ENCODE data around the gene SPG7. TPM values are rescaled to one million over a fixed set of nuclear protein-coding genes. Genes with fewer than 3 reads are reported as not detected.

Gene SPG7
- total RNA-seq, 4 donors from 2014 or later, result 102 to 178 (median 127) TPM

DNA sequence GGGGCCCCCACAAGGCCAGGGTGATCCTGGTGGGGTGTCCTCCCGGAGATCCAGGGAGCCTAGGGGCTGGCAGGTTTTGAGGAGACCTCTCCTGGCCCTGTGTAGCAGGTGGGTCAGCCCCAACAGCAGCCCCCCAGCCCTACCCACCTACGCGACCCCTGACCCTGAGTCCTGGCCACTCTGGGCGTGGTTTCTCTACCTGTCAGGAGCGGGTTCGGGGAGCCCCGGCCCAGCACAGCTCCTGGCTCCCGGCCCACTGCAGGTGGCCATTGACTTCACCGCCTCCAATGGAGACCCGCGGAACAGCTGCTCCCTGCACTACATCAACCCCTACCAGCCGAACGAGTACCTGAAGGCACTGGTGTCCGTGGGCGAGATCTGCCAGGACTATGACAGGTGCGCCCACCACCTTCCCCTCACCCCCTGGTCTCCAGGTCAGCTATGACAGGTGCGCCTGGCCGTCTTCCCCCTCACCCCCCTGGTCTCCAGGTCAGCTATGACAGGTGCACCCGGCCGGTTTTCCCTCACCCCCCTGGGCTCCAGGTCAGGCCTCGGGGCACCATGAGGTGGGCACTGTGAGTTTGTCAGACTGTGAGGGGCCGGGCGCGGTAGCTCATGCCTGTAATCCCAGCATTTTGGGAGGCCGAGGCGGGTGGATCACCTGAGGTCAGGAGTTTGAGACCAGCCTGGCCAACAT lies 80.4 kb downstream of the SPG7 start:
- H3K27ac ChIP-seq, result no peak overlapping the region
- no peak for DNase-seq (ENCODE audit: low spot score in 2 of 2)
- H3K9me3 ChIP-seq, result no peaks in the 10 kb centered on the region
- no peaks in the 10 kb centered on the region for H3K4me1 ChIP-seq
- TF ChIP-seq, protein P1, sequence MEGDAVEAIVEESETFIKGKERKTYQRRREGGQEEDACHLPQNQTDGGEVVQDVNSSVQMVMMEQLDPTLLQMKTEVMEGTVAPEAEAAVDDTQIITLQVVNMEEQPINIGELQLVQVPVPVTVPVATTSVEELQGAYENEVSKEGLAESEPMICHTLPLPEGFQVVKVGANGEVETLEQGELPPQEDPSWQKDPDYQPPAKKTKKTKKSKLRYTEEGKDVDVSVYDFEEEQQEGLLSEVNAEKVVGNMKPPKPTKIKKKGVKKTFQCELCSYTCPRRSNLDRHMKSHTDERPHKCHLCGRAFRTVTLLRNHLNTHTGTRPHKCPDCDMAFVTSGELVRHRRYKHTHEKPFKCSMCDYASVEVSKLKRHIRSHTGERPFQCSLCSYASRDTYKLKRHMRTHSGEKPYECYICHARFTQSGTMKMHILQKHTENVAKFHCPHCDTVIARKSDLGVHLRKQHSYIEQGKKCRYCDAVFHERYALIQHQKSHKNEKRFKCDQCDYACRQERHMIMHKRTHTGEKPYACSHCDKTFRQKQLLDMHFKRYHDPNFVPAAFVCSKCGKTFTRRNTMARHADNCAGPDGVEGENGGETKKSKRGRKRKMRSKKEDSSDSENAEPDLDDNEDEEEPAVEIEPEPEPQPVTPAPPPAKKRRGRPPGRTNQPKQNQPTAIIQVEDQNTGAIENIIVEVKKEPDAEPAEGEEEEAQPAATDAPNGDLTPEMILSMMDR (IDR thresholded peaks at IDR 0.05), result no peak
- no peak for TF ChIP-seq POLR2A (IDR thresholded peaks at IDR 0.05)
- TF ChIP-seq EP300 (IDR thresholded peaks at IDR 0.05), result no peak
- H3K36me3 ChIP-seq, result no peaks in the 10 kb centered on the region
- H3K27me3 ChIP-seq, result no peaks in the 10 kb centered on the region
- H3K4me3 ChIP-seq, result no peak overlapping the region
- WGBS, 2 donors, result 93 to 96% methylated on average over 25 to 26 of the region's 26 CpGs

DNA sequence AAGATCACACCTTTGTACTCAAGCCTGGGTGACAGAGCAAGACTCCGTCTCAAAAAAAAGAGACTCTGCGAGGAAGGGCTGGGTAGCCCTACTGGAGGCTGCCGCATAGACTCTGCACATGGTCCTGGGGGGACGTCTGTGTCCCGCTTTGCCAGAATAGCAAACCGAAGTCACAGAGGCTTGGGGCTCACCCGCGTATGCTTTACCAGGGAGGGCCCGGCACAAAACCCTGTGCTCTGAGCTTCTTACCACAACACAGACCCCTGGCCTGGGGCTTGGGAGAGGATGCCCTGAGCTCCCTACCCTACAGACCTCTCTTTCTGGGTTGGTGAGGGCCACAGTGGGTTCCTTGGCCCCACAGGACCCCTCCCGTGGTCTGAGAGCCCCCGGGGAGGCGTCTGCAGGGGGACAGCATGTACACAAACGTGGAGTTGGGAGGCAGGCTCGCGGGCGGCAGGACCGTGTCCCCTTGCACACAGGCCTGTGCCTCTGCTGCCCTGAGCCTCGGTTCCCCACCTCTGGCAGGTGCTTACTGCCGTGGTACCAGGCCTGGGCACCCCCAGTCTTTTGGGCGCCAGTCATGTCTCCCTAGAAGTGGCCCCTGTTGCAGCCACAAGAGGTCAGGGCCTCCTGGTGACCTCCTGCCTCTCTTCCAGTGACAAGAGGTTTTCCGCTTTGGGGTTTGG lies 81.2 kb downstream of the SPG7 start:
- WGBS, 2 donors, result 84 to 89% methylated on average over 17 to 19 of the region's 21 CpGs
- TF ChIP-seq POLR2A (IDR thresholded peaks at IDR 0.05) (no peak), EP300 (IDR thresholded peaks at IDR 0.05) (no peak)
- TF ChIP-seq, protein P1 (IDR thresholded peaks at IDR 0.05), result no peak

DNA sequence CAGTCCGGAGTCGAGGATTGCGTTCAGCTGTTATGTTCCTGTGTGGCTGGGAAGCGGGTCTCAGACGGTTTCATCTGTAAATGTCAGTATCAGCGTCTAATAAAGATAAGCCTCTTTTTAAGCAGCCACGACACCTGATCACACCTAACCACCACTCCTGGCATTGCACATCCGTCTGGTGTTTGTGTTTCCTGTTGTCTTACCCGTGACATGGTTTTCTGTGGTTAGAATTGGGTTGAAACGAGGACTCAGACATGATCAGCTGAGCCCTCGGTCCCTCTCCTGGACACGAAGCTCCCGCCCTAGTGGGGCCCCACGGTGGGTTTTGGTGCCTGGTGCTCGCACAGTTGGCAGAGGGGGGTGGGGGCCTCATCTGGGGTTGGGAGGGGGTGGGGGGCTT lies 85.6 kb downstream of the SPG7 start:
- no peaks in the 10 kb centered on the region for H3K36me3 ChIP-seq
- H3K27ac ChIP-seq, result no peak overlapping the region
- no peak overlapping the region for H3K4me3 ChIP-seq
- TF ChIP-seq POLR2A (IDR thresholded peaks at IDR 0.05), result no peak
- TF ChIP-seq, protein P1 (IDR thresholded peaks at IDR 0.05), result no peak
- TF ChIP-seq EP300 (IDR thresholded peaks at IDR 0.05), result no peak
- 81 to 83% methylated on average over 15 of the region's 15 CpGs for WGBS, 2 donors
- no peaks in the 10 kb centered on the region for H3K4me1 ChIP-seq
- H3K27me3 ChIP-seq, result no peaks in the 10 kb centered on the region
- no peaks in the 10 kb centered on the region for H3K9me3 ChIP-seq
- no peak for DNase-seq (ENCODE audit: low spot score in 2 of 2)

More for the DNA sequence above, 81.2 kb downstream of the SPG7 start:
- no peak overlapping the region for H3K4me3 ChIP-seq
- no peaks in the 10 kb centered on the region for H3K36me3 ChIP-seq
- H3K9me3 ChIP-seq, result no peaks in the 10 kb centered on the region
- no peak overlapping the region for H3K27ac ChIP-seq
- DNase-seq (ENCODE audit: low spot score in 2 of 2), result no peak
- H3K27me3 ChIP-seq, result no peaks in the 10 kb centered on the region
- H3K4me1 ChIP-seq, result no peaks in the 10 kb centered on the region

DNA sequence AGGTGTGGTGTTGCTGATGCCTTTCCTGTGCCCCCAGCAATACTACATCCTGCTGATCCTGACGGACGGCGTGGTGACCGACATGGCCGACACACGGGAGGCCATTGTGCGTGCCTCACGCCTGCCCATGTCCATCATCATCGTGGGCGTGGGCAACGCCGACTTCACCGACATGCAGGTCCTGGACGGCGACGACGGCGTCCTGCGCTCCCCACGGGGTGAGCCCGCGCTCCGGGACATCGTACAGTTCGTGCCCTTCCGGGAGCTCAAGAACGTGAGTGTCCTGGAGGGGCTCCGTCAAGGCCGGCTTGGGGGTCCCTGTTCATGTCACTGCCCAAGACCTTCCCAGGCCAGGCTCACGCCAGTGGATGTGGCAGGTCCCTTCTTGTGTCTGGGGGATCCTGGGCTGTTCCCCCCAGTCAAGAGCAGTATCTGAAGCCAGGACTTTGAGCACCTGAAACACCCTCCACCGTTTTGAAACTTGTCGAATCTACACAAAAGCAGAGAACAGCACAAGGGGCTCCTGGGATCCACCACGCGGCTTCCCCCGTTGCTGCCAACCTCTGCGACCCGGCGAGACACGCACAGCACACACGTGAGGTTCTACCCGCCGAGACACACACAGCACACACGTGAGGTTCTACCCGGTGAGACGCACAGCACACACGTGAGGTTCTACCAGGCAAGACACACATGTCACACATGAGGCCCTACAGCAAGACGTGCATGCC lies 87.3 kb downstream of the SPG7 start:
- TF ChIP-seq EP300 (IDR thresholded peaks at IDR 0.05) (no peak), POLR2A (IDR thresholded peaks at IDR 0.05) (no peak)
- TF ChIP-seq, protein P1 (IDR thresholded peaks at IDR 0.05), result no peak
- no peak overlapping the region for H3K27ac ChIP-seq
- no peak for DNase-seq (ENCODE audit: low spot score in 2 of 2)
- 93 to 94% methylated on average over 32 to 46 of the region's 47 CpGs for WGBS, 2 donors
- H3K27me3 ChIP-seq, result no peaks in the 10 kb centered on the region
- no peaks in the 10 kb centered on the region for H3K36me3 ChIP-seq
- no peaks in the 10 kb centered on the region for H3K9me3 ChIP-seq
- H3K4me3 ChIP-seq, result no peak overlapping the region
- no peaks in the 10 kb centered on the region for H3K4me1 ChIP-seq
